ELF-1 (cell line): ENCODE results near the gene SURF1.
"Not testable (repeated sequence)": the region's sequence is repeated elsewhere in the genome, so short reads cannot be mapped to it uniquely, and the experiment has no call there.

Experiments used
- DNase-seq: peaks from one replicate; pipeline ENCODE4 v3.0.0-alpha.2; 2016; ENCODE audit warnings: low read depth, low spot score

SURF1 gene

GRCh38 chr9:133323211-133323610 is 33.1 kb downstream of the SURF1 start:
- DNase-seq: no peak

DNA sequence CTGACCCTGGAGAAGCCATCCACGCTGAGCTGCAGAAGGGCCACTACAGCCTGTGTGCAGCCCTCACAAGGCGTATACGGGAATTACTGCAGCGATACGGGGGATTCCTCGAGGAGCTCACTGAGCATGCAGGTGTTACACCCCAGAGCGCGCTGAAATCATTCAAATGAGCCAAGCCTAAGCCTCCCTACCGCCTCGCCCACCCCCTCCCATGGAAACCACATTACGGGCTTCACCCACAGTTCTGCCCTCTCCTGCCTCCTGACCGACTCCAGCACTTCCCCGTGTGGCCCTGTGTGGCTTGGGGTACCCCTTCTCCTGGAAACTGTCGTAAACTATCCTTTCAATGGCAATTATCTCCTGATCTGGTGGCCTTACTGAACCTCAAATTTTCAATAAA is 33.6 kb downstream of the SURF1 start:
- no peak for DNase-seq

DNA sequence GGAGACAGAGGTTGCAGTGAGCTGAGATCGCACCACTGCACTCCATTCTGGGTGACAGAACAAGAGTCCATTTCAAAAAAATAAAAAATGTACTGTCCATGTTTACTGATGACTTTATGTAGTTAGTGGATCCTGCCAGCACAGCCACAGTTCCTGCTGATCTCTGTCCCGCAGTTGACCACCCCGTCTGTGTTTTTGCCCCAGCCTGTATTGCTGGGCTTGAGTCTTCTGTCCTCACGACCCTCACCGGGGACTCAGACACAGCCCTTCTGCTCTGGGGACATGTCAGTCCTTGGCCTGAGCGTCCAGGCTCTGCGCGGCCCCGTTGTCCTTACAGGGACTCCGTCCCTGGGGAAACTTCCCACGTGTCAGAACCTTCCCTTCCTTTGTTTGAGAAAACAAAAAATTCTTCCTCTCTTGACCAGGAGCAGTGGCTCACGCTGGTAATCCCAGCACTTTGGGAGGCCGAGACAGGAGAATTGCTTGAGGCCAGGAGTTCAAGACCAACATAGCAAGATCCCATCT is 34.8 kb downstream of the SURF1 start:
- no peak for DNase-seq

DNA sequence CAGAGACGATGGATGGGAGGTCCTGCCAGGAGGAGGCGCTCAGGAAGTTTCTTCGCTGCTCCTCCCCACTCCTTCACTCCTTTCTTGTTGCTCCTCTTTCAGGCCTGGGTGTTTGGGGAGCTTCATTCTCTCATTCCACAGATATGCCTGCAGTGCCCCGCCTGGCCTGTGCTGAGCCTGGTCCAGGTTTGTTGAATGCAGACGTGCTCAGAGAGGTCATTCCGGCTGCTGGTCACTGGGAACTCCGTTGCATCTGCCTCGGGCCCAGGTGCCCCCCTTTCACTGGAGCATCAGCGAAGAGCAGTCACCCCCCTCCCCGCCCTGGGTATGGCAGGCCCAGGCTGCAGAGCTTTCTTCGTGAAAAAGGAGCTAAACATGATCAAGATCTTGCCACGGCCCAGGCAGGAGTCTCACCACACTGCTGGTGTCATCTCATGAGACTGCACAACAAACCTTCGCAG is 35.8 kb downstream of the SURF1 start:
- peak; percentile 44 for DNase-seq

DNA sequence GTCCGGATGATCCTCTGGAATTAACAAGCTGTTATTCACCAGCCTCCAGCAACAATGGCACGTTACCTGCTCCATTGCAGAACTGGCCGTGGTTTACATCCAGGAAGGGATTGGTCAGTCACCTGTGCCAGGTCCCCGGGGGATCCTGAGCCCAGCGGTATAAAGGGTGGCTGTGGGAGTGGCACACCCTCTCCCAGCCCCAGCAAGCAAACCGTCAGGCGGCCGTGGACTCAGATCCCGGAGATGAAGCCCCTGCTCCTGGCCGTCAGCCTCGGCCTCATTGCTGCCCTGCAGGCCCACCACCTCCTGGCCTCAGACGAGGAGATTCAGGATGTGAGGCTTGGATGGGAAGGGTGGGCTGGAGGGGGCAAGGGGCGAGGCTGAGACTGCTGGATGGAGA is 38.7 kb downstream of the SURF1 start:
- DNase-seq: not testable (repeated sequence)

DNA sequence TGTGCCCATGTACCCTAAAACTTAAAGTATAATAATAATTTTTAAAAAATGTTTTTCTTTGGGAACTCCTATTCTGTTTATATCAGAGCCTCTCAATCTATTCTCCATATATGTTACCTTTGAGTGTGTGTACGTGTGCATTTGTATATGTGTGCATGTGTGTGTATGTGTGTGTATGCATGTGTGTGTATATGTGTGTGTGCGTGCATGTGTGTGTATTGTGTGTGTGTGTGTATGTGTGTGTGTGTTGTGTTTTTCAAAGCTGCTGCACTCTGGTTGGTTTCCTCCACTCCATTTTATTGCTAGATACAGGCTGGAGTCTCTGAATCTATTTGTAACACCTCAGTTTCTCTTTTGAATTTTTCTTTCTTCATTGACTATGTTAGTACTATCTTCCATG is 40.3 kb downstream of the SURF1 start:
- DNase-seq: no peak

DNA sequence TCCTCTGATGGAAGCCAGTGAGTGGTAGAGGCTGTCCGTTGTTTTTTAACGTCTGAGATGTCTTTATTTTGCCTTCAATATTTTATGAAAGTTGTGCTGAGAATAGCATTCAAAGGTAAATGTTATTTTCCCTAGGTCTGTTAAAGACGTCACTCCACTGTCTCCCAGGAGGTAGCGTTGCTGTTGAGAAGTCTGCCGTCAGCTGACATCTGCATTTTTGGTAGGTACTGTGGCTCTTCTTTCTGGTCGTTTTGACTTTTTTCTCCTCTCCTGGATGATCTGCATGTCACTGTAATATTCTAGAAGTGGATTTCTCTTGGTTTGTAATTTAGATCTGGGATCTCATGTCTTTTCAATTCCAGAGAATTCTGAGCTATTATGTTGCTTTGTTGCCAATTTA is 46.7 kb downstream of the SURF1 start:
- DNase-seq: no peak

- no peak for DNase-seq
Observed at GRCh38 chr9:133307301-133307700, 49.0 kb downstream of the SURF1 start.

DNA sequence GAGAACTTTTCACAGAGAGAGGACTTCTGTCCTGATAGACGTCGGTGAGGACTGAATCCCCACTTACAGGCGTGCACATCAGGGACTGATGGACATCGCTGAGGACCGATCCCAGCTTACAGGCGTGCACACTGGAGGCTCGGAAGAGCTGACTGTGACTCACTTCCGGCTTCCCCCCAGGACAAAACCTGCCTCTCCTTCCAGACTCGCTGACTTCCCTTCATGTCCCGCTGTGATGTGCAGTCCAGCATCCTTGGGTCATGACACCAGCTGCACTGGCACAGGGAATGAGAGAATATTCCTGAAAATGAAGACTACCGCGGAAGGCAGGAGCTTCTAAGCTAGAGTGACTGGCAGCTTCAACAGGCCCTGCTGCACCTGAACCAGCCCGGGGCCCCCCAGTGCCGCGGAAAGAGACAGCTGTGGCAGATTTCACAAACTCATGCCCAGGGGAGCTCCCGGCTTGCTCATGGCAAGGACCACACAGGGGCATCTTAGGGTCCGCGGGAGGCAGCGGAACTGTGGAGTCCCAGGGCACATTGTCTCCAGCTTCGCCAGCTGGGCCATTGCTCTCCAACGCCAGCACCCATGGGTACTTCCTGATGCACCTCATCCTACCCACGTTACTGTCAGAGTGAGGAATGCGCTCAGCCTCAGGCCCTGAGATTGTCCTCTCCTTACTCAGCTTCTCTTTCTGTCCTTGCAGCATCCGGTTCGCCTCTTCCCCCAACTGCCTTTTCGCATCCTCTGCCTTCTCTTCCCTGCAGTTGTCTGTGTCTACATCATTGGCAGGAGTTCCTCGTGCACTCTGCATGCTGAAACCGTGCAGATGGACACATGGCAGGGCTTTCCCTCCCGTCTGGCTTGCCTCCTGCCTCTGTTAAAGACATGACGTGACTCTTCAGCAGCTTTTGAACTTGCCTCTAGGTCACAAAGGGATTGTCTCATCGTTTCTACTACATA is 49.8 kb downstream of the SURF1 start:
- DNase-seq: no peak

GRCh38 chr9:133305731-133306130 is 50.6 kb downstream of the SURF1 start:
- no peak for DNase-seq

- DNase-seq: no peak
Observed at GRCh38 chr9:133304477-133305377, 51.6 kb downstream of the SURF1 start.

- no peak for DNase-seq
Observed at GRCh38 chr9:133304158-133304470, 52.2 kb downstream of the SURF1 start.

GRCh38 chr9:133303266-133304157 is 52.8 kb downstream of the SURF1 start:
- DNase-seq: no peak
